Gastroesophageal sphincter (tissue), 3 donors: Measurements from ENCODE around the gene RNF126.

Experiments
- CTCF ChIP-seq, 4 experiments: fragments of 200-600 bp in 2 of 4; fragments of 450-650 bp in 2 of 4; sonication (generic) in 1 of 4; IDR thresholded peaks; one replicate each; pipeline ENCODE4 v1.5.1; 2017 to 2019; ENCODE audit warnings: antibody characterized with exemption in 4 of 4, mild to moderate bottlenecking in 2 of 4, moderate library complexity in 2 of 4
- EP300 ChIP-seq: sonication (generic); formaldehyde crosslinking; IDR thresholded peaks from one replicate; pipeline ENCODE4 v1.6.1; 2017; ENCODE audit warnings: antibody characterized with exemption, mild to moderate bottlenecking
- POLR2A ChIP-seq, 2 donors: fragments of 450-650 bp; IDR thresholded peaks; one replicate each; pipeline ENCODE4 v1.6.1; 2017; ENCODE audit warnings: antibody characterized with exemption in 2 of 2, mild to moderate bottlenecking in 2 of 2, moderate library complexity in 1 of 2
- POLR2AphosphoS5 ChIP-seq: sonication (generic); formaldehyde crosslinking; IDR thresholded peaks from one replicate; pipeline ENCODE4 v1.6.1; 2017; ENCODE audit warnings: antibody characterized with exemption

GRCh38 chr19:678791-679388 is 15.9 kb upstream of the RNF126 start:
- TF ChIP-seq CTCF (IDR thresholded peaks at IDR 0.05) (no peak), EP300 (no peak), POLR2A (IDR thresholded peaks at IDR 0.05) (no peak), POLR2AphosphoS5 (no peak)
